NCI-H2107 (cell line): ENCODE measurements around the gene LRRC4C.

ENCODE experiments used
- DNase-seq: peaks from one replicate; lab custom pipeline; 2025; lab: John Stamatoyannopoulos, UW

Gene LRRC4C

GRCh38 chr11:41323446-41323845, 136.0 kb downstream of the LRRC4C start:
- DNase-seq: no peak

- DNase-seq: no peak
These were observed 138.8 kb downstream of the LRRC4C start for GRCh38 chr11:41320653-41321052.

GRCh38 chr11:41320238-41320637, 139.2 kb downstream of the LRRC4C start:
- DNase-seq: no peak

DNA sequence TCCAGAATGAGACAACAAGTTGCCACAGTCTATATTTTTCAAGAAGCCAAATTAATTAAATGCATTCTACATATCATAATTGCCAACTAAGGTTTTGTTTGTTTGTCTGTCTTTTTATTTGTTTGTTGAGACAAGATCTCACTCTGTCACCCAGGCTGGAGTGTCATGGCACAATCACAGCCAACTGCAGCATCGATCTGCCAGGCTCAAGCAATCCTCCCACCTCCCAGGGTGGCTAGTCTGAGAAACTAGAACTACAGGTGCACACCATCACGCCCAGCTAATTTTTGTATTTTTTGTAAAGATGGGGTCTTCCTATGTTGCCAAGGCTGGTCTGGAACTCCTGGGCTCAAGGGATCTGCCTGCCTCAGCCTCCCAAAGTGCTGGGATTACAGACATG, 140.0 kb downstream of the LRRC4C start:
- DNase-seq: no peak

- no peak for DNase-seq
These were observed 142.7 kb downstream of the LRRC4C start for GRCh38 chr11:41316751-41317150.

DNA sequence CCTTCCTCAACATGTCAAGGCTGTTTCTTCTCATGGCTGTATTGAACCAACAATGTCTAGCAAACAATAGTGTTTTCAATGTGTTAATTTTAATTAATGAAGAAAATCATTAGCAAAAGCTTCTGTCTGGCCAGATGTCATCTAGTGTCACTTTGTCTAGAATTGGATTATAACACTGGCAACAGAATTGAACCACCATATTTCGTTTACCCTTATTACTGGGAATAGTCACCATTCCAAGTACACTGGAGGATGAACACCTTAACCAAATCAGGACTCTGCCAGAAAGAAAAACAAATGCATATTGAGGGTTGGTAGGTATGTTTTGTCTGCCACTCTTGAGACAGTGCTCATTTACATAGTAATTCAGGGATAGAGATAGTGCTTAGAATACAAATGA, 146.2 kb downstream of the LRRC4C start:
- no peak for DNase-seq

- DNase-seq: no peak
These were observed 149.7 kb downstream of the LRRC4C start for GRCh38 chr11:41309716-41310115.

- DNase-seq: no peak
These were observed 150.3 kb downstream of the LRRC4C start for GRCh38 chr11:41309111-41309522.

DNA sequence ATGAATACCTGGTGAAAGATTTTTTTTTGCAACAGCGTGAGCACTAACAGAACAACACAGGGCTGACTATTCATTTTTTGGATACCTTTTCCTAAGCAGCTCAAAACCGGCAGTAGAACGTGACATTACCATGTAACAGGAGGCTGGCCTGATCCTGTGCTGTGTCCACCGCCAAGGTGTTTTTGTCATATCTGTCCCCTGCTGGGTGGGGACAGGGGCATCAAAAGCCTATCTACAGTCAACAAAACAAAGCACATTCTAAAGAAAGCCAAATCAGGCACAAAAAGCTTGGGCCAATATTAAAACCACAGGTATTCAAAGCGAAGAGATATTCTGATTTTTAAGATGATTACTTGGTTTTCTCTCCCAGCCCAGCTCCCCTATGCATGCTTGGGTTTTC, 151.2 kb downstream of the LRRC4C start:
- DNase-seq: no peak

GRCh38 chr11:41307296-41308080, 152.0 kb downstream of the LRRC4C start:
- DNase-seq: no peak

GRCh38 chr11:41306431-41306830, 153.0 kb downstream of the LRRC4C start:
- no peak for DNase-seq

GRCh38 chr11:41301023-41301422, 158.4 kb downstream of the LRRC4C start:
- DNase-seq: no peak

DNA sequence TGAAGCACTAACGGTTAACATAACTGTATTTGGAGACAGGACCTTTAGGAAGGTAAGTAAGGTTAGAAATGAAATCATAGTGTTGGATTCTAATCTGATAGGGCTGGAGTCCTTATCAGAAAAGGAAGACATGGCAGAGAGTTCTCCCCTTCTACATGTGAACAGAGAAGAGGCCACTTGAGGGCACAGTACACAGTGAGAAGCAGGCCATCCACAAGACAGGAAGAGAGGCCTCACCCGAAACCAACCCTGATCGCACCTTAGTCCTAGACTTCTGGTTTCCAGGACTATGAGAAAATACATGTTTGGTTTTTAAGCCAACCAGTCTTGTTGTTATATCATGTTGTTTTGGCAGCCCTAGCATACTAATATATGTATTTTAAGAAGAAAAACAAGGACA, 170.0 kb downstream of the LRRC4C start:
- DNase-seq: no peak

- DNase-seq: no peak
These were observed 172.7 kb downstream of the LRRC4C start for GRCh38 chr11:41286751-41287150.

DNA sequence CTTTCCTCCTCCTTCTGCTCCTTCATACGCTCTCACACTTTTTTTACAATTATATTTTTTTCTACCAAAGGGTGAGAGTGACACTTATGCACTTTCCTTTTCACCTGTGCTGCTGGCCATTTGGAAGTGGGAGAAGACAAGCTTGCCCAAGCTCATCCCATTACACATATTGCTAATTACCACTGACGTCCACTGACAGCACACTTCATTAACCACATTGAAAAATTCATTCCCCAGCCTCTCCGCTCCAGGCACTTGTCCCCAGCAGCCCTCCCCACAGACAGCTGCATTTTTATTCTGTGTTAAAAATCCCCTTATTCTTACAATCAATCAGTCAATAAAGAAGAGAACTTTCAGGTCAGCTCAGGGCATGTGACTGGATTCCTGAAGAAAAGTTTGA, 175.1 kb downstream of the LRRC4C start:
- no peak for DNase-seq

GRCh38 chr11:41283191-41283930, 176.1 kb downstream of the LRRC4C start:
- no peak for DNase-seq

GRCh38 chr11:41282395-41282794, 177.1 kb downstream of the LRRC4C start:
- no peak for DNase-seq

GRCh38 chr11:41281131-41281742, 178.2 kb downstream of the LRRC4C start:
- no peak for DNase-seq

- no peak for DNase-seq
These were observed 184.6 kb downstream of the LRRC4C start for GRCh38 chr11:41274831-41275230.

DNA sequence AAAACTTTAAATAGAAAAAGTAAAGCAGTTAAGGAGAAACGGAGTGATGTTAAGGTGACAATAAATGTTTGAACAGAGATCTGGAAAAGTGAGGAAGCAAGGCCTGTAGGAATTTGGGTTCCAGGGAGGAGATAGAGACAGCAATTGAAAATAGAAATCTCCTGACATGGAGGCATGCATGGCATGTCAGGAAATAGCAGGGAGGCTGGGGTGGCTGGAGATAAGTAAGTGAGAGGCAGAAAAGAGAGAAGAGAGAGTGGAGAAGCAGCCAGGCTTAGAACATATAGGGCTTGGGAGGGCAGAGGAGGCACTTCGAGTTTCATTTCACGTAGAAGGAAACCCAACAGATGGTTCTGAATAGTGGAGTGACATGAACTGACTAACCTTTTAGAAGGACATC, 185.5 kb downstream of the LRRC4C start:
- DNase-seq: no peak

GRCh38 chr11:41267451-41267850, 192.0 kb downstream of the LRRC4C start:
- DNase-seq: no peak

DNA sequence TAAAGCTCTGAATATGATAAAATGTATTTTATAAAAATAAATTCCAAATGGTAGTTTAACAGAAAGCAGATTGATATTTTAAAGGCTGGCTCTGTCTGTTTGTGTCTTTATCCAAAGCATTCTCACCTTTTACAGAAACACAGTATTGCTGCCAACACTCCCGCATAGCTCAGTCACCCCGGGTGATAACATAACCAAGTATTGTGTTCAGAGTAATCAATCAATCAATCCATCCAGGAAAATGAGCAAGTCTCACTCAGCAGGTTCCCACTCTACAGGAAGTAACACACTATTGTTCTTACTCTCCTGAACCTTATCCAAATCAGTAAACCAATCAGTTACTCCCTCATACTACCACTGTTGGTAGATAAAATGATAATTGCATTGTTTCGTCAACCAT, 203.4 kb downstream of the LRRC4C start:
- no peak for DNase-seq

- no peak for DNase-seq
These were observed 204.5 kb downstream of the LRRC4C start for GRCh38 chr11:41254966-41255365.
